Loucy (cell line): ENCODE data around the gene TSHR.

Experiments used
- CTCF ChIP-seq: fragments of 200-600 bp; sonication (generic); conservative IDR thresholded peaks from 2 replicates; pipeline ENCODE4 v1.5.1; 2014; ENCODE audit warnings: mild to moderate bottlenecking, antibody characterized with exemption, low read length
- EZH2phosphoT487 ChIP-seq: fragments of 200-600 bp; IDR thresholded peaks from 2 replicates; pipeline ENCODE4 v1.6.1; 2018; ENCODE audit warnings: antibody characterized with exemption, mild to moderate bottlenecking, moderate library complexity, borderline replicate concordance

- TF ChIP-seq CTCF = no peak
- TF ChIP-seq EZH2phosphoT487 = no peak
These were observed 67.8 kb downstream of the TSHR start for GRCh38 chr14:81023095-81023710.
